GM21526 (cell line): ENCODE results near the gene DUSP7.

Experiments
- ATAC-seq: cut with Tn5 transposase; IDR thresholded peaks from one replicate; pipeline ENCODE4 v1.9.1; 2021; ENCODE audit warnings: moderate library complexity; ENCODE audit not compliant: unreplicated experiment, low FRiP score

DUSP7 gene

GRCh38 chr3:52013802-52014598, 42.4 kb downstream of the DUSP7 start:
- ATAC-seq: no peak

DNA sequence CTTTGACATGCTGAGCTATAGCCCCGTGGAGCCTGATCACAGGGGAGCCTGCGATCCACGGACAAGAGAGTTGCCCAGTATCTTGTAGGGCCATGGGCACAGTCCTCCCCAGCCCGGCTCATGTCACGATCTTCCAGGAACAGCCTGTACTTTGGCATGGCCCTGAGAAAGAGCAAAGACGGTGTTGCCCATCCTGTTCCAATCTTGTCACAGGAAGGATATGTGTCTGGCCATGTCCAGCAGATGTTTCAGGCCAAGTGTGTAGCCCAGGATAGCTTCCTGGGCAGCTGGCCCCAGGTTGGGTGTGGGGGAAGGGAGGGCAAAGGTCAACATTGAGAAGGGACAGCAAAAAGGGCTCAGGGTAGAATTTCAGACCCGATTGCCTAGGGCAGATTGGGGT, 43.7 kb downstream of the DUSP7 start:
- ATAC-seq: no peak

GRCh38 chr3:52010431-52010830, 45.9 kb downstream of the DUSP7 start:
- ATAC-seq: no peak

DNA sequence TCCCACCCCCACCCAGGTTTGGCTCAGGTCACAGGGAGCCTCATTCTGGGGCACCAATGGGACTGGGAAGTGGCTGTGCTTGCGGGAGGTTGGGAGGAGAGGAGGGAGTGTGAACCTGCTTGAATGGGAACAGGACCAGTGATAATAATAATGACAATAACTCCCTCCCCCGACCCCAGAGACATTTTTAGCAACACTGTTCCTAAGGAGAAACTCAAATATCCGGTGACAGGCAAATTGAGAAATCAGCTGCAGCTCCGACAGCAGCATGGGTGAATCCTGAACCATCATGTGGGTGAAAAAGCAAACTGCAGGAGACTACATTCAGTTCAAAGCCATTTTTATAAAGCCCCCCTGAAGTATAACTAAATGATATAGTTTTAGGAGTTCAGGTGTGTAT, 49.1 kb downstream of the DUSP7 start:
- no peak for ATAC-seq

- ATAC-seq: no peak
Measured at GRCh38 chr3:52006820-52007133, 49.6 kb downstream of the DUSP7 start.

GRCh38 chr3:52006017-52006819, 50.2 kb downstream of the DUSP7 start:
- ATAC-seq: no peak

DNA sequence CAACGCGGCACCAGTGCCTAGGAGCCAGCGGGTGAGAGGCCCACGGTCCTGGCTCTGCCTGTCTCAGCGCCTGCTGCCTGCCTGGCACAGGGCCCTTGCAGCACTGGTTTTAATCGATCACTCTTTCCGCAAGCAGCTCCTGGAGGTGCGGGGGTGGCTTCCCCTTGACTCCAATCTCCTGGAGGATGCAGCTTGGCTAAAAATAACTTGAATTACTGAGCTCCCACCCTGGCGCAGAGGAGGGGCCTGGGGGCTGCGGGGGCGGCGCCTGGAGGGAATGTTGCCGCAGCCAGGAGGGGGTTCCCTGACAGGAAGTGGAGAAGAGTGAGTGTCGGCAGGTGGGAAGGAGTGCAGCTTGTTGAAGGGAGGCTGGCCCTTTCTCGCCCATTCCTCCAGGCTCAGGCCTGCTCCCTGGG, 50.8 kb downstream of the DUSP7 start:
- no peak for ATAC-seq

GRCh38 chr3:52004906-52005395, 51.4 kb downstream of the DUSP7 start:
- ATAC-seq: no peak

DNA sequence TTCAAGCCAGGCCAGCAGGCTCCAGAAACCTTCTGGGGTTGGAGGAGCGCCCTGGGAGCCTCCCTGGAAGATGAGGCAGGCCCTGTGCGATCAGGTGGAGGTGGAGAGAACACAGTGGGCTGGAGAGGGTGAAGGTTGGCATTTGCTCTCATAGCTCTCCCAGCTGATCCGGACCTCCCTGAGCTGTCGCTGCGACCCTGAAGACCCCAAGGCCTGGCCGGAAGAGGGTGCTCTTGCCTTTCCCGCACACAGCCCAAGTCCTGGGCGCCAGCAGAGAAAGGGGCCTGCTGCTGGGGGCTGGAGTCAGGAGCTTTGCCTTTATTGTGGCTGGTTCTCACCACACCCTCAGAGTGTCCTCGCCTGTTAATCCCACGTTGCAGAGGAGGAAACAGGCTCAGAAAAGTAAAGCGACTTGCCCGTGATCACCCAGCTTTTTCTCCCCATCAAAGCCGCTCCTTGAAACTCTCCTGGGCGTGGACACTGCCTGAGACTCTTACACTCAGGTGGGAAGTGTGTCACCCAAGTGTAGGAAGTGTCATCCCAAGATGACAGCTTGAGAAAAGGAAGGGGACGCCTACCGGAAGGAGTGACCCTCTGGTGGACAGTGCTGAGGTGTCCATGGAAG, 52.1 kb downstream of the DUSP7 start:
- ATAC-seq: no peak

- no peak for ATAC-seq
Measured at GRCh38 chr3:52002748-52003147, 53.6 kb downstream of the DUSP7 start.

GRCh38 chr3:52001443-52001974, 54.9 kb downstream of the DUSP7 start:
- peak; percentile 84 for ATAC-seq

DNA sequence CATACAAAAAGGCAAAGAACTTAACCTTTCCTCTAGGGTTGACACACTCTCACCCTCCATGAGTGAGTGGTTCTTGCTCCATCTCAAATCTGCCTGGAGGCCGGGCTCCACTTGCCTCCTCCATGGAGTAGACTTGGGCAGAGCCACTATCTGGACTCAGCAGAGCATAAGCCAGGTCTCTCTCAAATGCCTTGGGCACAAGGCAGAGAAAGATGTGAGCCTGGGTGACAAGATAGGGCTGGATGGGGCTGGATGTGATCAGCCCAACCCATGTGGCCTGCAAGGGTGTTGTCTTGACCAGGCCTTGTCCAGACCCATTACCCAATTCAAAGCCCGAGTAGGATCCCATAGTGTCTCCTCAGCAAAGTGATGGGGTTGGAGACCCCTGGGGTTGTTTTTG, 56.5 kb downstream of the DUSP7 start:
- no peak for ATAC-seq
